IMR-90 (cell line): ENCODE results near the gene SLC3A2. TPM values are rescaled to one million over a fixed set of nuclear protein-coding genes. Genes with fewer than 3 reads are reported as not detected.
"Not testable (repeated sequence)": the region's sequence is repeated elsewhere in the genome, so short reads cannot be mapped to it uniquely, and the experiment has no call there.

Experiments
- ATAC-seq: fragments of 200-7000 bp; cut with Tn5 transposase; 2 replicates; pipeline ENCODE4 v1.9.1; 2020; ENCODE audit warnings: low read depth, mild to moderate bottlenecking, moderate library complexity
- BruUV-seq: library from RNA; stranded (reverse); fragments of 400-500 nt; replicated peaks from 2 replicates; lab custom pipeline; 2021; lab: Mats Ljungman, UMichigan
- CTCF ChIA-PET: fragments of 300-600 bp; formaldehyde crosslinking; extraction: SDS; loops from one replicate; lab custom pipeline; 2021; ENCODE audit warnings: antibody characterized with exemption; lab: Yijun Ruan, JAX
- POLR2A ChIA-PET: fragments of 300-600 bp; sonication (Branson Sonifier 250); formaldehyde crosslinking; loops from one replicate; lab custom pipeline; 2022; ENCODE audit warnings: antibody characterized with exemption; ENCODE audit not compliant: unreplicated experiment; lab: Charles Lee
- DNase-seq: peaks from one replicate; pipeline ENCODE4 v3.0.0; 2013
- H2AFZ ChIP-seq: replicated peaks from 2 replicates; pipeline ENCODE3; 2013; ENCODE audit warnings: low read length, mild to moderate bottlenecking; ENCODE audit not compliant: poor library complexity
- H2AK5ac ChIP-seq: 2 replicates; pipeline ENCODE4 v1.6.1; 2013; ENCODE audit warnings: low read depth, low read length, inconsistent platforms
- H2AK9ac ChIP-seq: replicated peaks from 2 replicates; pipeline ENCODE3; 2013; ENCODE audit warnings: mild to moderate bottlenecking, low read depth, low read length, moderate library complexity; ENCODE audit not compliant: poor library complexity
- H2BK120ac ChIP-seq: 2 replicates; pipeline ENCODE4 v1.6.1; 2013; ENCODE audit warnings: low read depth, low read length, inconsistent platforms
- H2BK15ac ChIP-seq: 3 replicates; pipeline ENCODE4 v1.6.1; 2013; ENCODE audit warnings: low read depth, low read length, inconsistent platforms
- H2BK20ac ChIP-seq: 2 replicates; pipeline ENCODE4 v1.6.1; 2013; ENCODE audit warnings: low read depth, mild to moderate bottlenecking, inconsistent platforms, low read length, moderate library complexity
- H2BK5ac ChIP-seq: 2 replicates; pipeline ENCODE4 v1.6.1; 2013; ENCODE audit warnings: mild to moderate bottlenecking, low read depth, low read length, inconsistent platforms; ENCODE audit not compliant: poor library complexity, severe bottlenecking
- H3K14ac ChIP-seq: replicated peaks from 2 replicates; pipeline ENCODE4 v1.6.1; 2013; ENCODE audit warnings: low read depth, low read length, inconsistent platforms
- H3K18ac ChIP-seq: 2 replicates; pipeline ENCODE4 v1.6.1; 2013; ENCODE audit warnings: low read depth, low read length, control low read depth
- H3K23ac ChIP-seq: 2 replicates; pipeline ENCODE4 v1.6.1; 2013; ENCODE audit warnings: low read depth, low read length, inconsistent platforms
- H3K27ac ChIP-seq: 2 replicates; pipeline ENCODE4 v1.5.1; 2013; ENCODE audit warnings: mild to moderate bottlenecking, control low read depth, low read length; ENCODE audit not compliant: insufficient read depth
- H3K27me3 ChIP-seq: 2 replicates; pipeline ENCODE4 v1.6.1; 2013; ENCODE audit warnings: low read length; ENCODE audit not compliant: control insufficient read depth, insufficient read depth
- H3K36me3 ChIP-seq: 2 replicates; pipeline ENCODE4 v1.6.1; 2013; ENCODE audit warnings: low read length, mixed read lengths; ENCODE audit not compliant: control insufficient read depth, insufficient read depth
- H3K4ac ChIP-seq: 2 replicates; pipeline ENCODE4 v1.6.1; 2013; ENCODE audit warnings: low read depth, low read length, inconsistent platforms
- H3K4me1 ChIP-seq: 2 replicates; pipeline ENCODE4 v1.6.1; 2013; ENCODE audit warnings: low read length, mixed read lengths; ENCODE audit not compliant: control insufficient read depth, insufficient read depth
- H3K4me2 ChIP-seq: 2 replicates; pipeline ENCODE4 v1.6.1; 2013; ENCODE audit warnings: low read depth, mild to moderate bottlenecking, control low read depth, low read length, moderate library complexity
- H3K4me3 ChIP-seq: 2 replicates; pipeline ENCODE4 v1.5.1; 2013; ENCODE audit warnings: low read depth, mild to moderate bottlenecking, control low read depth, low read length, moderate library complexity; ENCODE audit not compliant: insufficient read depth
- H3K56ac ChIP-seq: 2 replicates; pipeline ENCODE4 v1.6.1; 2013; ENCODE audit warnings: low read length, inconsistent platforms; ENCODE audit not compliant: insufficient read depth; ENCODE audit errors: extremely low read depth
- H3K79me1 ChIP-seq, 2 experiments: 2 replicates each; pipeline ENCODE4 v1.6.1; 2013; ENCODE audit warnings: low read length in 2 of 2, inconsistent platforms in 1 of 2, low read depth in 1 of 2
- H3K9ac ChIP-seq: 2 replicates; pipeline ENCODE4 v1.6.1; 2013; ENCODE audit warnings: low read depth, low read length, control low read depth
- H3K9me1 ChIP-seq: 2 replicates; pipeline ENCODE4 v1.6.1; 2013; ENCODE audit warnings: low read length, inconsistent platforms; ENCODE audit not compliant: insufficient read depth
- H3K9me3 ChIP-seq: 2 replicates; pipeline ENCODE4 v1.6.1; 2013; ENCODE audit warnings: low read length; ENCODE audit not compliant: control insufficient read depth, insufficient read depth
- H4K20me1 ChIP-seq: 2 replicates; pipeline ENCODE4 v1.6.1; 2013; ENCODE audit warnings: low read length, inconsistent platforms; ENCODE audit not compliant: insufficient read depth
- H4K5ac ChIP-seq: 2 replicates; pipeline ENCODE4 v1.6.1; 2013; ENCODE audit warnings: mild to moderate bottlenecking, low read depth, low read length, control low read depth
- H4K8ac ChIP-seq, 2 experiments: 2 replicates each; pipeline ENCODE4 v1.6.1; 2013; ENCODE audit warnings: low read depth in 2 of 2, low read length in 2 of 2, control low read depth in 1 of 2, inconsistent platforms in 1 of 2
- H4K91ac ChIP-seq: 2 replicates; pipeline ENCODE4 v1.6.1; 2013; ENCODE audit warnings: low read depth, low read length, inconsistent platforms; ENCODE audit not compliant: insufficient read depth
- NFE2L2 ChIP-seq: fragments of 150-350 bp; IDR thresholded peaks from 2 replicates; pipeline ENCODE4 v1.6.1; 2016; ENCODE audit warnings: low read depth, mild to moderate bottlenecking, low read length
- RCOR1 ChIP-seq: IDR thresholded peaks from 2 replicates; pipeline ENCODE4 v1.6.1; 2012; ENCODE audit warnings: mild to moderate bottlenecking, low read length, improper control_type of control experiment; ENCODE audit not compliant: insufficient replicate concordance
- WGBS, 2 experiments: methylation state at CpG; one replicate each; pipeline versions ENCODE4 v1.1.5 to v1.1.7; 2013; ENCODE audit warnings: missing lambda C conversion rate in 2 of 2; ENCODE audit not compliant: insufficient read length in 1 of 2; ENCODE audit errors: extremely low coverage in 2 of 2; 5-methylcytosine and 5-hydroxymethylcytosine counted together
- dilution Hi-C: fragments of 300-500 bp; cut with HindIII; formaldehyde crosslinking; loops from one replicate; pipeline ENCODE4 v1.14.3; 2018; ENCODE audit warnings: low sequenced_read_pairs; ENCODE audit not compliant: unreplicated experiment
- in situ Hi-C: fragments of 300-500 bp; cut with MboI; formaldehyde crosslinking; loops from 3 replicates; pipeline ENCODE4 v1.14.3; 2019; ENCODE audit warnings: low sequenced_read_pairs, inconsistent platforms, mixed read lengths
- intact Hi-C: fragments of 100-400 bp; cut with micrococcal nuclease; formaldehyde crosslinking; loops from 2 replicates; pipeline ENCODE4 v1.10.0; 2022
- polyA plus RNA-seq, 3 experiments: library from polyadenylated mRNA; depleted of rRNA; stranded (reverse); fragments of >200 nt; gene quantifications; 2 replicates each; pipeline ENCODE4 v1.2.3, GENCODE V29; 2012; ENCODE audit warnings: low replicate concordance in 1 of 3
- total RNA-seq: library from RNA; depleted of rRNA; stranded (reverse); fragments of >200 nt; gene quantifications from 2 replicates; pipeline ENCODE4 v1.2.3, GENCODE V29; 2012

Gene SLC3A2
- total and polyA plus RNA-seq, 2 of the 4 experiments (the other 2 are of a cell fraction) = 140 to 239 TPM

DNA sequence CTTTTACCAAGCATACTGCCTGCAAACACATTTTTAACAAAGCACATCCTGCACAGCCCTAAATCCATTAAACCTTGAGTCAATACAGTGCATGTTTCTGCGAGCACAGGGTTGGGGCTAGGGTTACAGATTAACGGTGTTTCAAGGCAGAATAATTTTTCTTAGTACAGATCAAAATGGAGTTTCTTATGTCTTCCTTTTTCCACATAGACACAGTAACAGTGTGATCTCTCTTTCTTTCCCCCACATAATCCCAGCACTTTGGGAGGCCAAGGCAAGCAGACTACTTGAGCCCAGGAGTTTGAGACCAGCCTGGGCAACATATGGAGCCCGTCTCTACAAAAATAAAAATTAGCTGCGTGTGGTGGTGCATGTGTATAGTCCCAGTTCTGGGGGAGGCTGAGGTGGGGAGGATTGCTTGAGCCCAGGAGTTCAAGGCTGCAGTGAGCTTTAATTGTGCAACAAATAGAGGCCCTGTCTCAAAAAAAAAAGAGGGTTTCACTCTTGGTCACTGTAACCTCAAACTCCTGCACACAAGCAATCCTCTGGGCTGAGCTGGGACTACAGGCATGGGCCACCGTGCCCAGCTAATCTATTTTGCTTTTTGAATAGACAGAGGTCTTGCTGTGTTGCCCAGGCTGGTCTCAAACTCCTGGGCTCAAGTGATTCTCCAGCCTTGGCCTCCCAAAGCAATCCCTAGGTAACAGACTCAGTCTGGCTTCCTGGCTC, 19.7 kb upstream of the SLC3A2 start (continued):
- TF ChIP-seq RCOR1 = no peak
- no peak for TF ChIP-seq NFE2L2

DNA sequence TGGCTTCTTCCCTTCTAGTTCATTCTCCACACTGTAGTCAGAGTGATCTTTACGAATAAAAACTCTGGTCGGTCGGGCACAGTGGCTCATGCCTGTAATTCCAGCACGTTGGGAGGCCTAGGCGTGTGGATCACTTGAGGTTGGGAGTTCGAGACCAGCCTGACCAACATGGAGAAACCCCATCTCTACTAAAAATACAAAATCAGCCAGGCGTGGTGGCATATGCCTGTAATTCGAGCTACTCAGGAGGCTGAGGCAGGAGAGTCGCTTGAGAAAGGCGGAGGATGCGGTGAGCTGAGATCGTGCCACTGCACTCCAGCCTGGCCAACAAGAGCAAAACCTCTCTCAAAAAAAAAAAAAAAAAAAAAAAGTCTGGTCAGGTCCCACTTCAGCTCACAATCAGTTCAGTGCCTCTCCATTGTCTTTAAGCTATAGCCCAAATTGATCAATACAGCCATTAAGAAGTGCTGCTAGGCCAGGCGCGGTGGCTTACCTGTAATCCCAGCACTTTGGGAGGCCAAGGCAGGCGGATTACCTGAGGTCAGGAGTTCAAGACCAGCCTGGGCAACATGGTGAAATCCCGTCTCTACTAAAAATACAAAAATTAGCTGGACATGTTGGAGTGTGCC, 19.0 kb upstream of the SLC3A2 start:
- H3K56ac ChIP-seq, H2AK9ac ChIP-seq, H4K5ac ChIP-seq, H3K14ac ChIP-seq, H3K4ac ChIP-seq, ATAC-seq, H3K4me1 ChIP-seq, H3K23ac ChIP-seq, H4K8ac ChIP-seq, H3K18ac ChIP-seq, H3K9me3 ChIP-seq, dilution Hi-C loops, H3K36me3 ChIP-seq, H3K9me1 ChIP-seq, H3K4me2 ChIP-seq, H2BK20ac ChIP-seq, H2BK120ac ChIP-seq, H2BK5ac ChIP-seq, H2BK15ac ChIP-seq, BruUV-seq, H4K91ac ChIP-seq, H3K27ac ChIP-seq, H3K9ac ChIP-seq, H3K4me3 ChIP-seq, H4K20me1 ChIP-seq, DNase-seq, H2AK5ac ChIP-seq, H2AFZ ChIP-seq, H3K27me3 ChIP-seq: not testable (repeated sequence)
- in situ Hi-C loops (loop anchor here (25.0 kb wide), 1 partner anchor 474 kb away; no protein-coding TSS in a partner anchor), intact Hi-C loops (loop anchor here (1.0 to 5.0 kb wide), 4 partner anchors 21 to 249 kb away; partner anchors contain the start of genes EML3, HNRNPUL2, ROM1 and TTC9C)
- WGBS, 2 experiments = 84% methylated on average over 5 of the region's 16 CpGs; no CpG with 5 or more reads in 1 of the 2 experiments
- CTCF ChIA-PET = interaction anchor here (0.6 to 1.0 kb wide), 3 partner anchors 74 to 163 kb away, joined by 3 to 5 read pairs (median 4); no protein-coding TSS in a partner anchor
- peaks cover 18 to 26% of the 10 kb centered on the region in 2 experiments; a peak in 3 of 4 replicates for H3K79me1 ChIP-seq
- POLR2A ChIA-PET = interaction anchor here (0.5 to 0.6 kb wide), 2 partner anchors 22 to 42 kb away, joined by 3 to 4 read pairs; no protein-coding TSS in a partner anchor
